PC-9 (cell line): ENCODE measurements around the gene OPRPN. TPM values are rescaled to one million over a fixed set of nuclear protein-coding genes. Genes with fewer than 3 reads are reported as not detected.

Source experiments
- BruUV-seq: library from RNA; stranded (reverse); fragments of 400-500 nt; replicated peaks from 2 replicates; lab custom pipeline; 2021; lab: Mats Ljungman, UMichigan
- CTCF ChIA-PET: fragments of 300-600 bp; sonication (Branson Sonifier 250); formaldehyde crosslinking; loops from one replicate; lab custom pipeline; 2022; ENCODE audit warnings: antibody characterized with exemption; lab: Charles Lee
- POLR2A ChIA-PET: fragments of 300-600 bp; sonication (Branson Sonifier 250); formaldehyde crosslinking; loops from one replicate; lab custom pipeline; 2022; ENCODE audit warnings: antibody characterized with exemption; ENCODE audit not compliant: unreplicated experiment; lab: Charles Lee
- DNase-seq, 2 experiments: peaks; one replicate each; pipeline versions ENCODE4 v3.0.0 to v3.0.0-alpha.2; 2015 to 2022; ENCODE audit warnings: mixed read lengths in 1 of 2
- H2AFZ ChIP-seq: fragments of 200-600 bp; sonication (generic); 2 replicates; pipeline ENCODE4 v1.8.1; 2017; ENCODE audit warnings: antibody characterized with exemption
- H3F3A ChIP-seq: fragments of 200-600 bp; sonication (generic); 2 replicates; pipeline ENCODE4 v1.8.1; 2017; ENCODE audit warnings: antibody characterized with exemption, mild to moderate bottlenecking, low read depth; ENCODE audit not compliant: insufficient read depth
- H3K27ac ChIP-seq: fragments of 200-600 bp; sonication (generic); 2 replicates; pipeline ENCODE4 v1.6.1; 2016; ENCODE audit warnings: mixed run types
- H3K27me3 ChIP-seq: fragments of 200-600 bp; sonication (generic); 2 replicates; pipeline ENCODE4 v1.6.1; 2016; ENCODE audit warnings: low read depth, mixed run types; ENCODE audit not compliant: insufficient read depth
- H3K36me3 ChIP-seq: fragments of 200-600 bp; sonication (generic); 2 replicates; pipeline ENCODE4 v1.6.1; 2016; ENCODE audit warnings: low read depth, mixed run types
- H3K4me1 ChIP-seq: fragments of 200-600 bp; sonication (generic); replicated peaks from 2 replicates; pipeline ENCODE4 v1.6.1; 2016; ENCODE audit warnings: mixed run types; ENCODE audit not compliant: insufficient read depth
- H3K4me2 ChIP-seq: fragments of 200-600 bp; sonication (generic); 2 replicates; pipeline ENCODE4 v1.6.1; 2017; ENCODE audit warnings: mixed run types
- H3K4me3 ChIP-seq: fragments of 200-600 bp; sonication (generic); 2 replicates; pipeline ENCODE4 v1.6.1; 2016; ENCODE audit warnings: mixed run types
- H3K79me2 ChIP-seq: fragments of 200-600 bp; sonication (generic); 2 replicates; pipeline ENCODE4 v1.6.1; 2017; ENCODE audit warnings: low read depth, mixed run types
- H3K9me2 ChIP-seq: fragments of 200-600 bp; sonication (generic); 2 replicates; pipeline ENCODE4 v1.8.1; 2017; ENCODE audit warnings: mild to moderate bottlenecking; ENCODE audit not compliant: insufficient read depth
- H3K9me3 ChIP-seq: fragments of 200-600 bp; sonication (generic); 2 replicates; pipeline ENCODE4 v1.8.1; 2016; ENCODE audit warnings: low read depth; ENCODE audit not compliant: insufficient read depth
- H4K20me1 ChIP-seq: fragments of 200-600 bp; sonication (generic); 2 replicates; pipeline ENCODE4 v1.8.1; 2017; ENCODE audit not compliant: insufficient read depth
- CTCF ChIP-seq: fragments of 200-600 bp; sonication (generic); conservative IDR thresholded peaks from 2 replicates; pipeline ENCODE4 v1.6.1; 2017; ENCODE audit warnings: mixed run types, antibody characterized with exemption, mild to moderate bottlenecking, moderate library complexity
- EZH2 ChIP-seq: fragments of 200-600 bp; sonication (generic); IDR thresholded peaks from 2 replicates; pipeline ENCODE4 v1.8.0; 2017; ENCODE audit warnings: antibody characterized with exemption, low read depth
- intact Hi-C: fragments of 100-400 bp; cut with micrococcal nuclease; formaldehyde crosslinking; loops from one replicate; pipeline ENCODE4 v1.10.0; 2022; ENCODE audit not compliant: unreplicated experiment
- total RNA-seq: library from RNA; stranded (reverse); gene quantifications from 2 replicates; pipeline ENCODE4 v1.2.3, GENCODE V29; 2021

Gene OPRPN
- total RNA-seq, 1 experiment from 2014 or later = not detected

- TF ChIP-seq CTCF = no peak
- no peaks in the 10 kb centered on the region for H3K36me3 ChIP-seq
- H3K9me3 ChIP-seq = no peaks in the 10 kb centered on the region
- H3K27me3 ChIP-seq = no peaks in the 10 kb centered on the region
- POLR2A ChIA-PET = no interaction called here
- intact Hi-C loops = no loop called here
- CTCF ChIA-PET = no interaction called here
- no peak overlapping the region for H2AFZ ChIP-seq
- no peaks in the 10 kb centered on the region for H4K20me1 ChIP-seq
- no peak overlapping the region for H3K4me2 ChIP-seq
- no peaks in the 10 kb centered on the region for H3K9me2 ChIP-seq
- BruUV-seq = no TSS peak
- H3F3A ChIP-seq = no peaks in the 10 kb centered on the region
- no peak overlapping the region for H3K27ac ChIP-seq
- H3K4me1 ChIP-seq = no peaks in the 10 kb centered on the region
- no peaks in the 10 kb centered on the region for H3K79me2 ChIP-seq
- no peak overlapping the region for H3K4me3 ChIP-seq
- no peak for DNase-seq
These were observed 1.6 kb downstream of the OPRPN start for GRCh38 chr4:70399319-70399718.

GRCh38 chr4:70402762-70403161, 5.0 kb downstream of the OPRPN start:
- no peaks in the 10 kb centered on the region for H3F3A ChIP-seq
- H3K27me3 ChIP-seq = no peaks in the 10 kb centered on the region
- no peaks in the 10 kb centered on the region for H3K9me3 ChIP-seq
- TF ChIP-seq EZH2 (no peak), CTCF (no peak)
- H3K27ac ChIP-seq = no peak overlapping the region
- BruUV-seq = no TSS peak
- H3K4me1 ChIP-seq = no peaks in the 10 kb centered on the region
- ChIA-PET CTCF (no interaction called here), POLR2A (no interaction called here)
- no peaks in the 10 kb centered on the region for H3K9me2 ChIP-seq
- DNase-seq = no peak
- no peaks in the 10 kb centered on the region for H3K79me2 ChIP-seq
- H4K20me1 ChIP-seq = no peaks in the 10 kb centered on the region
- no peak overlapping the region for H3K4me3 ChIP-seq
- H2AFZ ChIP-seq = no peak overlapping the region
- no peak overlapping the region for H3K4me2 ChIP-seq
- H3K36me3 ChIP-seq = no peaks in the 10 kb centered on the region
- intact Hi-C loops = no loop called here

GRCh38 chr4:70405765-70406164, 8.0 kb downstream of the OPRPN start:
- H3K9me3 ChIP-seq = no peaks in the 10 kb centered on the region
- TF ChIP-seq EZH2 (no peak), CTCF (no peak)
- intact Hi-C loops = no loop called here
- H3K4me3 ChIP-seq = no peak overlapping the region
- no peaks in the 10 kb centered on the region for H3K79me2 ChIP-seq
- ChIA-PET POLR2A (no interaction called here), CTCF (no interaction called here)
- H3K27me3 ChIP-seq = no peaks in the 10 kb centered on the region
- no peak overlapping the region for H3K4me2 ChIP-seq
- H3K36me3 ChIP-seq = no peaks in the 10 kb centered on the region
- H2AFZ ChIP-seq = no peak overlapping the region
- BruUV-seq = no TSS peak
- H3K27ac ChIP-seq = no peak overlapping the region
- no peaks in the 10 kb centered on the region for H4K20me1 ChIP-seq
- no peaks in the 10 kb centered on the region for H3F3A ChIP-seq
- H3K4me1 ChIP-seq = no peaks in the 10 kb centered on the region
- DNase-seq = no peak
- no peaks in the 10 kb centered on the region for H3K9me2 ChIP-seq
